ENCODE results near the gene TAC4. TPM values are rescaled to one million over a fixed set of nuclear protein-coding genes. Genes with fewer than 3 reads are reported as not detected.

The TAC4 gene
- total RNA-seq, 4 donors from 2014 or later = not detected

GRCh38 chr17:49889500-49889899 is 41.6 kb upstream of the TAC4 start:
- TF ChIP-seq CTCF (IDR thresholded peaks at IDR 0.05) (no peak), POLR2AphosphoS5 (IDR thresholded peaks at IDR 0.05) (no peak), POLR2A (IDR thresholded peaks at IDR 0.05) (no peak), EP300 (IDR thresholded peaks at IDR 0.05) (no peak)
- H3K27me3 ChIP-seq = peaks cover 86% of the 10 kb centered on the region
- WGBS, 2 donors (ENCODE audit: low coverage in 1 of 2) = 89 to 94% methylated on average over 3 to 7 of the region's 12 CpGs
- no peaks in the 10 kb centered on the region for H3K36me3 ChIP-seq
- no peak for ATAC-seq
- H3K27ac ChIP-seq = no peak overlapping the region
- H3K4me3 ChIP-seq = no peak overlapping the region
- peaks cover 0 to 11% (median 0%) of the 10 kb centered on the region in 3 donors for H3K4me1 ChIP-seq
- no peaks in the 10 kb centered on the region for H3K9me3 ChIP-seq

GRCh38 chr17:49887744-49888360 is 40.0 kb upstream of the TAC4 start:
- H3K27ac ChIP-seq = no peak overlapping the region
- H3K4me1 ChIP-seq = peaks cover 0 to 11% (median 0%) of the 10 kb centered on the region in 3 donors
- WGBS, 2 donors (ENCODE audit: low coverage in 1 of 2) = 88 to 95% methylated on average over 4 to 7 of the region's 9 CpGs
- H3K36me3 ChIP-seq = no peaks in the 10 kb centered on the region
- TF ChIP-seq CTCF (IDR thresholded peaks at IDR 0.05) (no peak), POLR2A (IDR thresholded peaks at IDR 0.05) (no peak)
- H3K9me3 ChIP-seq = no peaks in the 10 kb centered on the region
- no peak overlapping the region for H3K4me3 ChIP-seq
- peaks cover 90% of the 10 kb centered on the region for H3K27me3 ChIP-seq
- no peak for ATAC-seq

- H3K27me3 ChIP-seq = peaks cover 90% of the 10 kb centered on the region
- no peak overlapping the region for H3K4me3 ChIP-seq
- no peak for TF ChIP-seq EP300 (IDR thresholded peaks at IDR 0.05)
- H3K4me1 ChIP-seq = peaks cover 0 to 11% (median 0%) of the 10 kb centered on the region in 3 donors
- H3K9me3 ChIP-seq = no peaks in the 10 kb centered on the region
- H3K36me3 ChIP-seq = no peaks in the 10 kb centered on the region
- no peak overlapping the region for H3K27ac ChIP-seq
- no peak for ATAC-seq
- 63 to 65% methylated on average over 2 to 3 of the region's 7 CpGs for WGBS, 2 donors (ENCODE audit: low coverage in 1 of 2)
These were observed 39.3 kb upstream of the TAC4 start for GRCh38 chr17:49887086-49887743.

GRCh38 chr17:49886036-49886435 is 38.2 kb upstream of the TAC4 start:
- no peak overlapping the region for H3K4me3 ChIP-seq
- H3K27ac ChIP-seq = no peak overlapping the region
- H3K27me3 ChIP-seq = peaks cover 96% of the 10 kb centered on the region
- TF ChIP-seq CTCF (IDR thresholded peaks at IDR 0.05) (no peak), EP300 (IDR thresholded peaks at IDR 0.05) (no peak), POLR2AphosphoS5 (IDR thresholded peaks at IDR 0.05) (no peak), POLR2A (IDR thresholded peaks at IDR 0.05) (no peak)
- peaks cover 0 to 11% (median 0%) of the 10 kb centered on the region in 3 donors for H3K4me1 ChIP-seq
- whole genome bisulfite sequencing, 2 donors (ENCODE audit: low coverage in 1 of 2) = 71% methylated on average over 5 of the region's 5 CpGs; no CpG with 5 or more reads in 1 of the 2 donors
- no peak for ATAC-seq
- no peaks in the 10 kb centered on the region for H3K36me3 ChIP-seq
- no peaks in the 10 kb centered on the region for H3K9me3 ChIP-seq

GRCh38 chr17:49882434-49882833 is 34.6 kb upstream of the TAC4 start:
- Histone ChIP-seq H3K9me3 (no peaks in the 10 kb centered on the region), H3K27ac (no peak overlapping the region), H3K36me3 (no peaks in the 10 kb centered on the region), H3K4me1 (peaks cover 0 to 10% (median 2%) of the 10 kb centered on the region in 3 donors), H3K27me3 (peaks cover 86% of the 10 kb centered on the region), H3K4me3 (no peak overlapping the region)
- no peak for TF ChIP-seq EP300 (IDR thresholded peaks at IDR 0.05)
- WGBS, 2 donors (ENCODE audit: low coverage in 1 of 2) = 53 to 58% methylated on average over 3 of the region's 7 CpGs
- no peak for ATAC-seq

- Histone ChIP-seq H3K4me3 (no peak overlapping the region), H3K36me3 (no peaks in the 10 kb centered on the region), H3K4me1 (peaks cover 0 to 10% (median 2%) of the 10 kb centered on the region in 3 donors), H3K27me3 (peaks cover 73% of the 10 kb centered on the region), H3K27ac (no peak overlapping the region), H3K9me3 (no peaks in the 10 kb centered on the region)
- ATAC-seq = no peak
- 36% methylated on average over 2 of the region's 5 CpGs; no CpG with 5 or more reads in 1 of the 2 donors for WGBS, 2 donors (ENCODE audit: low coverage in 1 of 2)
- TF ChIP-seq POLR2AphosphoS5 (IDR thresholded peaks at IDR 0.05) (no peak), POLR2A (IDR thresholded peaks at IDR 0.05) (no peak), CTCF (IDR thresholded peaks at IDR 0.05) (no peak), EP300 (IDR thresholded peaks at IDR 0.05) (no peak)
These were observed 33.2 kb upstream of the TAC4 start for GRCh38 chr17:49881054-49881402.

All from gastroesophageal sphincter (tissue), 4 donors.